ENCODE measurements around the gene EN2.

DNA sequence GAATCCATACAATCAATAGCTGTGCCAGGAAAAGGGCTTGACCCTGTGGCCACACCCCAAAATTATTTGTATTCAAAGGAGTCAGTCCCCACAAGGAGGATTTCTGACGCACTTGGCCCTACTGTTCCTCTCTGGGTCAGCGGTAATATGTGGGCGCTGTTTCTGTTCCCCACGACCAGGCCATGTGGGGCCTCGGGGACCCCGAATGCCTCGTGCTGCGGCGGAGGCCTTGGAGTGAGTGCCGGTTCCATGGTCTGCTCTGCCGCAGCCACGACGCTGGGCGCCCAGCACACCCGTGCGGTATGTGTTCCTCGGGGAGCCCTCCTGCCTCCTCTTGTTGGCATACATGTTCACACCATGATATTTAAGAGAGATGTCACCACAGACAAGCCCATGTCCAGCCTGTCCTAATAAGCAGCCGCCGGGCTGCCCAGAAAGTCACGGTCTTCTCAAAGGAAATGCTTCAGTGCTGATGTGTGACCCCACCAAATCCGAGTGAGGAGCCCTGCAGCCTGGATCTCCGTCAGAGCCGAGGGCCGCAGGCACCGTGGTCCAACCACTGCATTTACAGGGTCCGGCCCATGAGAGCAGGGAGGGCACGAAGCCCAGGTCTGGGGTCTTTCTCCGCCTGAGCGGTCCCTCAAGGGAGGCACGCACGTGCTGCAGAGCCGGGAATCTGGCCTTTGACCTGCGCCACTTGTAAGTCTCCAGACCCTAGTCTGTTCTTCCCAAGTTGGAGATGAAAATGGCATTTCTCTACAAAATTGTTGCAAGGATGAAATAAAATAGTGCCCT lies 36.0 kb downstream of the EN2 start:
- TF ChIP-seq CTCF (IDR thresholded peaks at IDR 0.05): no peak
- TF ChIP-seq POLR2A (IDR thresholded peaks at IDR 0.05): no peak
